HG03342 (cell line): ENCODE data around the gene TMED9.
"Not testable (repeated sequence)": the region's sequence is repeated elsewhere in the genome, so short reads cannot be mapped to it uniquely, and the experiment has no call there.

ENCODE experiments used
- ATAC-seq: cut with Tn5 transposase; IDR thresholded peaks from one replicate; pipeline ENCODE4 v1.9.1; 2021; ENCODE audit warnings: mild to moderate bottlenecking, moderate library complexity; ENCODE audit not compliant: unreplicated experiment

Gene TMED9

GRCh38 chr5:177605078-177605477 lies 13.1 kb downstream of the TMED9 start:
- no peak for ATAC-seq

GRCh38 chr5:177605667-177606066 lies 13.7 kb downstream of the TMED9 start:
- ATAC-seq = no peak

- ATAC-seq = no peak
Measured at GRCh38 chr5:177606071-177607051, 14.4 kb downstream of the TMED9 start.

GRCh38 chr5:177607115-177607451 lies 15.1 kb downstream of the TMED9 start:
- ATAC-seq = no peak

- no peak for ATAC-seq
Measured at GRCh38 chr5:177607452-177608192, 15.6 kb downstream of the TMED9 start.

GRCh38 chr5:177608243-177609075 lies 16.5 kb downstream of the TMED9 start:
- no peak for ATAC-seq

GRCh38 chr5:177609076-177610059 lies 17.4 kb downstream of the TMED9 start:
- ATAC-seq = no peak

- ATAC-seq = no peak
Measured at GRCh38 chr5:177610131-177610769, 18.2 kb downstream of the TMED9 start.

- no peak for ATAC-seq
Measured at GRCh38 chr5:177610770-177611445, 18.9 kb downstream of the TMED9 start.

- ATAC-seq = no peak
Measured at GRCh38 chr5:177611446-177612214, 19.6 kb downstream of the TMED9 start.

- ATAC-seq = no peak
Measured at GRCh38 chr5:177612215-177612673, 20.2 kb downstream of the TMED9 start.

- ATAC-seq = no peak
Measured at GRCh38 chr5:177620560-177620959, 28.6 kb downstream of the TMED9 start.

- not testable (repeated sequence) for ATAC-seq
Measured at GRCh38 chr5:177624172-177624571, 32.2 kb downstream of the TMED9 start.

GRCh38 chr5:177630186-177630585 lies 38.2 kb downstream of the TMED9 start:
- ATAC-seq = not testable (repeated sequence)

- not testable (repeated sequence) for ATAC-seq
Measured at GRCh38 chr5:177634912-177635311, 42.9 kb downstream of the TMED9 start.

- ATAC-seq = not testable (repeated sequence)
Measured at GRCh38 chr5:177645462-177645861, 53.5 kb downstream of the TMED9 start.
